Mesendoderm (in vitro differentiated cells): Measurements from ENCODE around the gene SOX5.

Experiments used
- DNase-seq: peaks from one replicate; pipeline ENCODE4 v3.0.0; 2013
- H2AK5ac ChIP-seq: 2 replicates; pipeline ENCODE4 v1.6.1; 2013; ENCODE audit warnings: low read length, inconsistent platforms
- H2BK120ac ChIP-seq: 2 replicates; pipeline ENCODE4 v1.6.1; 2013; ENCODE audit warnings: low read depth, mild to moderate bottlenecking, low read length, moderate library complexity, mixed read lengths
- H2BK15ac ChIP-seq: replicated peaks from 2 replicates; pipeline ENCODE4 v1.6.1; 2013; ENCODE audit warnings: low read depth, mild to moderate bottlenecking, moderate library complexity
- H2BK5ac ChIP-seq: 2 replicates; pipeline ENCODE4 v1.6.1; 2013; ENCODE audit warnings: low read length, inconsistent platforms
- H3K18ac ChIP-seq: 2 replicates; pipeline ENCODE4 v1.6.1; 2013; ENCODE audit warnings: mild to moderate bottlenecking, low read length, mixed read lengths
- H3K23ac ChIP-seq: one replicate; pipeline ENCODE4 v1.6.1; 2013; ENCODE audit warnings: low read length
- H3K27ac ChIP-seq: 2 replicates; pipeline ENCODE4 v1.5.1; 2013; ENCODE audit warnings: low read depth, mild to moderate bottlenecking, inconsistent platforms, low read length, moderate library complexity
- H3K27me3 ChIP-seq: 2 replicates; pipeline ENCODE4 v1.6.1; 2013; ENCODE audit warnings: low read length, control low read depth, mild to moderate bottlenecking, inconsistent platforms; ENCODE audit not compliant: insufficient read depth, poor library complexity
- H3K36me3 ChIP-seq: 2 replicates; pipeline ENCODE4 v1.6.1; 2013; ENCODE audit warnings: low read length, inconsistent platforms; ENCODE audit not compliant: control insufficient read depth, insufficient read depth
- H3K4ac ChIP-seq: one replicate; pipeline ENCODE4 v1.6.1; 2013; ENCODE audit warnings: low read depth, mild to moderate bottlenecking, low read length, moderate library complexity
- H3K4me1 ChIP-seq: 2 replicates; pipeline ENCODE4 v1.6.1; 2013; ENCODE audit warnings: low read depth, low read length, inconsistent platforms; ENCODE audit not compliant: control insufficient read depth
- H3K4me2 ChIP-seq: 2 replicates; pipeline ENCODE4 v1.6.1; 2013; ENCODE audit warnings: low read length
- H3K4me3 ChIP-seq: 2 replicates; pipeline ENCODE4 v1.5.1; 2013; ENCODE audit warnings: mild to moderate bottlenecking, low read length
- H3K56ac ChIP-seq: one replicate; pipeline ENCODE4 v1.6.1; 2013; ENCODE audit warnings: low read length
- H3K79me1 ChIP-seq: 2 replicates; pipeline ENCODE4 v1.6.1; 2013; ENCODE audit warnings: low read length, inconsistent platforms
- H3K79me2 ChIP-seq: 2 replicates; pipeline ENCODE4 v1.6.1; 2013; ENCODE audit warnings: mild to moderate bottlenecking, low read length; ENCODE audit not compliant: control insufficient read depth, insufficient read depth
- H3K9ac ChIP-seq: 2 replicates; pipeline ENCODE4 v1.6.1; 2013; ENCODE audit warnings: low read length, inconsistent platforms
- H4K5ac ChIP-seq: one replicate; pipeline ENCODE4 v1.6.1; 2013; ENCODE audit warnings: low read length
- H4K8ac ChIP-seq: one replicate; pipeline ENCODE4 v1.6.1; 2013; ENCODE audit warnings: low read depth, mild to moderate bottlenecking, control low read depth, low read length, moderate library complexity
- WGBS: extraction: QIAGEN DNeasy Blood & Tissue Kit; methylation state at CpG from one replicate; pipeline ENCODE4 v1.1.7; 2013; ENCODE audit warnings: low lambda C conversion rate, missing lambda C conversion rate; ENCODE audit not compliant: insufficient coverage; ENCODE audit errors: extremely low coverage; 5-methylcytosine and 5-hydroxymethylcytosine counted together

SOX5 gene

GRCh38 chr12:23600919-23601318, 348.6 kb downstream of the SOX5 start:
- no peak overlapping the region for H2BK15ac ChIP-seq
- WGBS = no CpG with 5 or more reads among the region's 5 CpGs
- no peak overlapping the region for H3K27ac ChIP-seq
- no peak overlapping the region for H2BK5ac ChIP-seq
- no peaks in the 10 kb centered on the region for H3K27me3 ChIP-seq
- no peak overlapping the region for H3K4me2 ChIP-seq
- no peak overlapping the region for H3K4ac ChIP-seq
- H3K9ac ChIP-seq = no peak overlapping the region
- no peak overlapping the region for H3K4me3 ChIP-seq
- H4K5ac ChIP-seq = no peak overlapping the region
- no peak for DNase-seq
- no peaks in the 10 kb centered on the region for H3K36me3 ChIP-seq
- no peak overlapping the region for H2AK5ac ChIP-seq
- H3K4me1 ChIP-seq = no peaks in the 10 kb centered on the region
- no peak overlapping the region for H4K8ac ChIP-seq
- H2BK120ac ChIP-seq = no peak overlapping the region
- H3K18ac ChIP-seq = no peak overlapping the region
- no peaks in the 10 kb centered on the region for H3K79me2 ChIP-seq
- H3K23ac ChIP-seq = no peak overlapping the region
- H3K56ac ChIP-seq = no peak overlapping the region
- no peaks in the 10 kb centered on the region for H3K79me1 ChIP-seq

GRCh38 chr12:23596568-23596967, 352.9 kb downstream of the SOX5 start:
- Histone ChIP-seq H3K36me3 (no peaks in the 10 kb centered on the region), H3K18ac (no peak overlapping the region), H2BK15ac (no peak overlapping the region), H3K4me2 (no peak overlapping the region), H4K5ac (no peak overlapping the region), H3K79me2 (no peaks in the 10 kb centered on the region), H4K8ac (no peak overlapping the region), H2BK5ac (no peak overlapping the region), H3K27me3 (no peaks in the 10 kb centered on the region), H3K4me1 (no peaks in the 10 kb centered on the region), H3K4ac (no peak overlapping the region), H2BK120ac (no peak overlapping the region), H3K56ac (no peak overlapping the region), H3K4me3 (no peak overlapping the region), H3K9ac (no peak overlapping the region), H3K27ac (no peak overlapping the region), H3K23ac (no peak overlapping the region), H3K79me1 (no peaks in the 10 kb centered on the region), H2AK5ac (no peak overlapping the region)
- no peak for DNase-seq
- WGBS = no CpG with 5 or more reads among the region's 3 CpGs

GRCh38 chr12:23587833-23588559, 361.5 kb downstream of the SOX5 start:
- no peak overlapping the region for H3K4ac ChIP-seq
- no peak overlapping the region for H3K9ac ChIP-seq
- DNase-seq = no peak
- H3K4me1 ChIP-seq = no peaks in the 10 kb centered on the region
- H3K23ac ChIP-seq = no peak overlapping the region
- no peak overlapping the region for H3K27ac ChIP-seq
- H3K4me2 ChIP-seq = no peak overlapping the region
- no peak overlapping the region for H3K56ac ChIP-seq
- no peak overlapping the region for H3K18ac ChIP-seq
- H2BK5ac ChIP-seq = no peak overlapping the region
- H4K8ac ChIP-seq = no peak overlapping the region
- no peaks in the 10 kb centered on the region for H3K79me1 ChIP-seq
- no CpG with 5 or more reads among the region's 4 CpGs for WGBS
- no peak overlapping the region for H2AK5ac ChIP-seq
- no peak overlapping the region for H2BK15ac ChIP-seq
- H4K5ac ChIP-seq = no peak overlapping the region
- no peak overlapping the region for H2BK120ac ChIP-seq
- H3K79me2 ChIP-seq = no peaks in the 10 kb centered on the region
- no peak overlapping the region for H3K4me3 ChIP-seq
- H3K36me3 ChIP-seq = no peaks in the 10 kb centered on the region
- no peaks in the 10 kb centered on the region for H3K27me3 ChIP-seq

GRCh38 chr12:23585782-23586163, 363.7 kb downstream of the SOX5 start:
- Histone ChIP-seq H3K9ac (no peak overlapping the region), H3K27me3 (no peaks in the 10 kb centered on the region), H3K36me3 (no peaks in the 10 kb centered on the region), H4K5ac (no peak overlapping the region), H3K79me1 (no peaks in the 10 kb centered on the region), H3K27ac (no peak overlapping the region), H3K4me2 (no peak overlapping the region), H4K8ac (no peak overlapping the region), H2BK5ac (no peak overlapping the region), H3K79me2 (no peaks in the 10 kb centered on the region), H2AK5ac (no peak overlapping the region), H2BK15ac (no peak overlapping the region), H2BK120ac (no peak overlapping the region), H3K4me3 (no peak overlapping the region), H3K4ac (no peak overlapping the region), H3K4me1 (no peaks in the 10 kb centered on the region), H3K23ac (no peak overlapping the region), H3K56ac (no peak overlapping the region), H3K18ac (no peak overlapping the region)
- WGBS = no CpG with 5 or more reads among the region's 11 CpGs
- peak; percentile 83 for DNase-seq

- H3K79me1 ChIP-seq = no peaks in the 10 kb centered on the region
- H3K4me3 ChIP-seq = no peak overlapping the region
- no peak overlapping the region for H4K5ac ChIP-seq
- H3K27ac ChIP-seq = no peak overlapping the region
- H4K8ac ChIP-seq = peak overlapping the region; percentile 96
- H2BK120ac ChIP-seq = no peak overlapping the region
- no peaks in the 10 kb centered on the region for H3K36me3 ChIP-seq
- no peaks in the 10 kb centered on the region for H3K27me3 ChIP-seq
- no peak overlapping the region for H2BK15ac ChIP-seq
- H3K4me1 ChIP-seq = no peaks in the 10 kb centered on the region
- no peak overlapping the region for H3K23ac ChIP-seq
- no peaks in the 10 kb centered on the region for H3K79me2 ChIP-seq
- H3K4me2 ChIP-seq = no peak overlapping the region
- H2AK5ac ChIP-seq = no peak overlapping the region
- no CpG with 5 or more reads among the region's 2 CpGs for WGBS
- no peak overlapping the region for H3K9ac ChIP-seq
- DNase-seq = peak; percentile 14
- H3K18ac ChIP-seq = no peak overlapping the region
- no peak overlapping the region for H3K56ac ChIP-seq
- no peak overlapping the region for H2BK5ac ChIP-seq
- no peak overlapping the region for H3K4ac ChIP-seq
Measured at GRCh38 chr12:23585156-23585781, 364.2 kb downstream of the SOX5 start.

GRCh38 chr12:23581913-23582312, 367.6 kb downstream of the SOX5 start:
- Histone ChIP-seq H3K36me3 (no peaks in the 10 kb centered on the region), H2BK120ac (no peak overlapping the region), H3K18ac (no peak overlapping the region), H2BK15ac (no peak overlapping the region), H3K23ac (no peak overlapping the region), H4K8ac (no peak overlapping the region), H2AK5ac (no peak overlapping the region), H3K79me2 (no peaks in the 10 kb centered on the region), H3K56ac (no peak overlapping the region), H3K27me3 (no peaks in the 10 kb centered on the region), H3K27ac (no peak overlapping the region), H3K4ac (no peak overlapping the region), H3K4me2 (no peak overlapping the region), H2BK5ac (no peak overlapping the region), H3K79me1 (no peaks in the 10 kb centered on the region), H3K4me3 (no peak overlapping the region), H4K5ac (no peak overlapping the region), H3K4me1 (no peaks in the 10 kb centered on the region), H3K9ac (no peak overlapping the region)
- WGBS = no CpG with 5 or more reads among the region's 3 CpGs
- no peak for DNase-seq
